HG03378 (cell line): ENCODE data around the gene WDR7.
A peak's percentile ranks its signal among the peaks of the same experiment; 100 is the strongest.

Experiments used
- ATAC-seq: cut with Tn5 transposase; IDR thresholded peaks from one replicate; pipeline ENCODE4 v1.9.1; 2021; ENCODE audit warnings: mild to moderate bottlenecking, moderate library complexity; ENCODE audit not compliant: unreplicated experiment

Gene WDR7

DNA sequence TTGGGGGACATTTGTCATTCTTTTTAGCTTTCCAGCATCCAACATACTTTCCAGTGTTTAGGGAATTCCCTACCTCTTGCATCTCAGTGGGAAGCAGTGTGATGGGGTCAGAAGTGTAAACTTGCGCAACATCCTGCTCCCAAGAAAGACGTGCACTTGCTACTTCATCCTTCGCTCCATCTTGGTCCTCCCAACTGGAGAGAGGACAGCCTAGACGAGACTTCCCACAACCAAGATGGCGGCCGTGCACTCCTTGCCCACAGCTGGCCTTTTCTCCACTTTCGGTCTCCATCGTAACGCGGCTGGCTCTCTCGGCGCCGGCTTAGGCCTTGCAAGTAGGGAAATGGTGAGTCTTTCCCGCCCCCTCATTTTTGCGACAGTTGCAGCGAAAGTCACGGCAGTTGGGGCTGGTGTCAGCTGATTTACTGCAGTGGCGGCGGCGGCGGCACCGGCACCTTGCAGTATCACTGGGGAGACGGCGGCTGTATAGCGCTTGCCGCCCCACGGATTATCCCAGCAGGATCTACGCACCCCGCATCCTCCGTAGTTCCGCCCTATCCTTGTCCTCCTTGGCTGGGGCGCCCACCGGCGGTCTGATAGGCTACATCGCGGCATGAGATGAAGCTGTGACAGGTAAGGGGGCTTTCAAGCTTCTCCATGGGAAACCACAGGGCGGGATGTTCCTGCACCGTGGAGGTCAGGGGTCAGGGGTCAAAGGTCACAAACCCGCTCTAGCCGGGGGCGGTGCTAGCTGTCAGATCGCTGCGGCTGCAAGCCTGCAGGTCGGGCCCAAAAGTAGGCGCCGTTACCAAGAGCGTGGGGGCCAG, at the start of gene WDR7:
Gene WDR7, plus strand, starts transcription at position 416 of the 827 bp plus-strand sequence. CDS start 21,157 bp downstream, outside the sequence.
- ATAC-seq = peak; percentile 94

DNA sequence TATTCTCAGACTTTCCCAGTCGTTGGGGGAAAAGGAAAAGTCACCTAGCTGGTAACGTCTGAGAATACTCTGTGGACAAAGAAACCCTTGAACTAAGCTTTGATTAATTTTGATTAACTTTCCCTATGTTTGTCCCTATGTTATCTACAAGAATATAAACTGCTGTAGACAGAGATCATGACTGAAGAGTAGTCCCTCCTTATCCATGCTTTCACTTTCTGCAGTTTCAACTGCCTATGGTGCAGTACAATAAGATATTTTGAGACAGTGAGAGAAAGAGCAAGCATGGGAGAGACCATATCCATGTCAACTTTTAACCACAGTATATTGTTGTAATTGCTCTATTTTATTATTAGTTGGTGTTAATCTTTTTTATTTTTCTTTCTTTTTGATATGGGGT, 44.5 kb upstream of the WDR7 start:
- no peak for ATAC-seq

DNA sequence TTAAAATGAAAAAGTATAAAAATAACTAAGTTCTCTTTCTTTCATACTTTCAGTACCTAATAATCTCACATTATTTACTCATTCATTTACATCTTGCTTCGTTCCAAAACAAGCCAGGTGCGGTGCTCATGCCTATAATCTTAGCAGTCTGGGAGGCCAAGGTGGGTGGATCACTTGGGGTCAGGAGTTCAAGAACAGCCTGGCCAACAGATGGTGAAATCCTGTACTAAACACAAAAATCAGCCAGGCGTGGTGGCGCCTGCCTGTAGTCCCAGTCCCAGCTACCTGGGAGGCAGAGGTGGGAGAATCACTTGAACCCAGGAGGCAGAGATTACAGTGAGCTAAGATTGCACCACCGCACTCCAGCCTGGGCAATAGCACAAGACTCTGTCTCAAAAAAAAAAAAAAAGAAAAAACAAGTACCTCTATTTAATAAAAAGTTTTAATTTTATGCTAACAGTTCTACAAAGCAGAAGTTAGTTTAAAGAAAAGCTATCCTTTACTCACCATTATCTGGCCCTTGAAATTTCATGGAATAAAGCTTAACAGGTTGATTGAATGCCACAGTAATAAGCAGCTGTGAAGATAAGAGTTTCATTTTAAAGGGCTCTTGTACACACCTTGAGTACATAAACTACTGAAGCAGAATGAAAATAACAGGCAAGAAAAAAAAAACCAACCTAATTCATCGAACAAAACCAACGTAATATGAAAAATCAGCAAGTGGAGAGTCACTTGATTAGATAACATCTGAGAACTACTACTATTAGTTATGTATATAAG, 35.2 kb upstream of the WDR7 start:
- ATAC-seq = no peak

DNA sequence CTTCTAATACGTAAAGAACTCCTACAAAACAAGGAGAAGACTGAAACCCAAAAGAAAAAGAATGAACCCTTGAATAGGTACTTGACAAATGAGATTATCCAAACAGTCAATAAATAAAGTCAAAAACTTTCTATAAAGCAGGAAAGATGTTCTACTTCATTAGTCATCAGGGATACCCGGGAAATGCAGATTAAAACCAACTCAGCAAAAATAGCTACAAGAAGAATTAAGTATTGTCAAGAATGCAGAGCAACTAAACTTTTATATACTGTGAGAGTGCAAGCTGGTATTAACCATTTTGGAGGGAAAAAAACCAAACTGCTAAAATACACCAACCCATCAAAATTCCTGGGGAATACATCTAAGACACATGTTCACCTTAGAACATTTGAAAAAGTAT, 23.2 kb upstream of the WDR7 start:
- no peak for ATAC-seq

DNA sequence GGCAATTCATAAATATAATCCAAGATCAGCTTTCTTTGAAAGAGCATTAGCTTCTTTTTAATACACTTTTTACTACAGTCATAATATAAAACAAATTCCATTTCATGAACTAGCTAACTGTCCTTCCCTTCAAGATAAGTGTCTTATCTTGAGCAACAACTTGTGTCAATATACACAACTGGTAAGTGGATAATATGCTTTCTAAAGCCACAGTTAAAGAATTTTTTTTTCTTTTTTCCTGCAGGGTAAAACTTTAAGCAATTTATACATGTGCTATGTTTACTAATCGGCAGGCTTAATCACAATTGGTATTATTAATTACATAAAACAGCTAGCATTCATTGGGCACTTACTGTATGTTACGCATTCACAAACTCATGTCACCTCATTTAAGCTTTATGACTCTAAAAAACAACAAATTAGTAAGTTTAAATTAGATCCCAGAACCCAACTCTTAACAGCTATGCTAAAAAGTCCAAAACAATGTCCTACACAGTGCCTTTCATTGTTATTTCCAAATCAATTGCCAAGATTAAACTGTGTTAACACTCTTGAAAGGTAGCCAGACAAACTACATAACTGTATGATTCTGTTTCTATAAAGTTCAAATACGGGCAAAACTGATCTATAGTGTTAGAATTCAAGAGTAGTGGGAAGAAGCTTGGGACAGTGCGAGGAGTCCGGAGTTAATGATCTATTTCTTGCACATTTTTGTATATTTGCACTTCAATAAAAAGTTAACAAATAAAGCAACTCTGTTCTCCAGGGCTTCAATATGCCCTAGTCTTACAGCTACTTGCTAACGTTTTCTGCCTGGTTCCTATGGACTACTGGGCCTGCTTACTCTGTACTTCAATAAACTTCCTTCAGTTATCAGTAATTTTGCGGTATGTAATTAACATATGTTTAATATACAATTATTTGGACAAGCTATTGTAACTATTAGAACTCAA, 18.8 kb upstream of the WDR7 start:
- no peak for ATAC-seq

DNA sequence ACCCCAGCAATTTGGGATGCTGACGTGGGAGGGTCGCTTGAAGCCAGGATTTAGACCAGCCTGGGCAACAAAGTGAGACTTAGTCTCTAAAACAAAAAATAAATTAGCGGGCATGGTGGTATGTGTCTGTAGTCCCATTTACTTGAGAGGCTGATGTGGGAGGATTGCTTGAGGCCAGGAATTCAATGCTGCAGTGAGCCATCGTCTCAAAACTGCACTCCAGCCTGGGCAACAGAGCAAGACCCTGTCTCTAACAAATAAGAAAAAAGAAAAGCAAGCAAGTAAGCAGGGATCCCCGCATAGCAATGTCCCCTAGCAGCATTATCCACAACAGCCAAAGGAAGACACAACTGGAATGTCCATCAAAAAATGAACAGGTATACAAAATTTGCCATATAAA, 16.2 kb upstream of the WDR7 start:
- no peak for ATAC-seq

DNA sequence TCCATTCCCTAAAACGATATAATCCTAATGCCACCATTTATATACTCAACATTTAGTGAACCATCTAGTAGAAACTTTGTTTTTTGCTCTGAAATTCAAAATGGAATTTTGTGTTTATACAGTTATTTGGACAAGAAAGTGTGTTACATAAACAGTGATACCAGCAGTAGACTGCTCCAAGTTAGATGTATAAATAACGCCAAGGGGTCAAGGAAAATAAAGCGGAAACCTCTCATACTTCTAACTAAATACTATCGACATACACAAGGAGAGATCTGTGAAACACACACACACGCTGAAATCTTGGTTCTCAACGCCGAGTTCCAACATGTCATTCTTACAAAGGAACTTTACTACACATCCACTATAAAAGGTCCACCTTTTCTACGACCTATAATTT, 14.0 kb upstream of the WDR7 start:
- ATAC-seq = no peak

DNA sequence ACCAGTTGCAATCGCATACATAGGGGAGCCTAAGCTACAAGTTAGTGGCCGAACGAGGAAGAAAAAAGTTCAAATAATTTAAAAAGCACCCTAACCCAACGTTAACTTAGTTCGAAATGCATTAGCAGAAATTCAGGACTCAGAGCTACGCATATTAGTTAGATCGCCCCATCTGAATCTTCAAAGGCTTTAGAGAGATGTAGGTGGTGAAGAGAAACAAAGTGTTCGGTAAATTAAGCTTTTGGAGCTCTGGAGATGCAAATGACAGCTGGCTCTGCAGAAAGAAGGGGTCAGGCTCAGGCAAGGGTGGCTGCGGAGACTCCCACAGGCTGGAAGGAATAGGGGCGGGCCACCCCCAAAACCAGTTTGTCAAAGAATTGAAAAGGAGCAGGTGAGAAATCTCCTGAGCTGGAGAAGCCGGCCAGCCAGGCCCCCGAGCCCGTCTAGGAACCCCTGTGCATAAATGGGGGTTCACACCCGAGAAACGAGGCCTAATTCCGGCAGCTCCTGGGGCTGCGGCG, 13.4 kb upstream of the WDR7 start:
- peak; percentile 14 for ATAC-seq

DNA sequence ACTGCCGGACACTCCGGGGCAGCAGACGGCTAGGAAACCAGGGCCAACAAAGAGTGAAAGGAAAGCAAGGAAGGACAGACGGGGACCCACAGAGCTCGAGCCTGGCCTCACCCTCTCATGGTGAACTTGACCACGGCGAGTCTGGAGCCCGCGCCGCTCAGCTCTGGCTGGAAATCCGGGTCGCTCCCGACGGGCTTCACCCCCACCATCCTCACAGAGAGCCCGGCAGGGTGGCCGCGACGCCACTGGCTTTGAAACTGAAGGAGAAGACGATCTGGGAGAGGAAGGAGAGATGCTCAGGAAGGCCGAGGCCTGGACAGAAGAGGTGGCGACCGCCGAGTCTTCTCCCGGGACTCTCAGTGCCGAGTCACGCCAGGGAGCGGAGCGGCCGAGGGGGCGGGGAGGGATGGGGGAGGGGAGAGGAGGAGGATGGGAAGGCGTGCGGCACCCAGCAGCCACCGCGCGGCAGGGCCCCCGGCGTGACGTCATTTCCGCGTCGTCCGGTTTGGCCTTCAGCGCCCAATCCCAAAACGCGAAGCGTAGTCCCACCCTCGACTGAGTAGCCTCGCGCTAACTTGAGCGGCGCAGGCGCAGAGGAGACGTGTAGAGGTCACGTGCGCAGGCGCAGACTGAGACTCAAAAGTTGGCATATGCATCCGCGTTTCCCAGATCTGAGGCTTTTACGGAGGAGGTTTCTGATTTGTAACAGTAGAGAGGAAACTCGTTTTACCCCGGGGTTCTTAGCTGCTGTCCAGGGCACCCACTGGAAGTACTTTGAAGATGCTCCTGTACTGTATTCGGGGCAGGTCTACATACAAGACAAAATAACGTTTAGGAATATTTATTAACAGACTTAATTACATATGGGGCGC, 12.7 kb upstream of the WDR7 start, which contains the start of gene TXNL1:
Gene TXNL1, minus strand, starts transcription at position 361 of the 872 bp plus-strand sequence. Its CDS starts 152 bp downstream, at position 209.
- peak; percentile 92 for ATAC-seq

DNA sequence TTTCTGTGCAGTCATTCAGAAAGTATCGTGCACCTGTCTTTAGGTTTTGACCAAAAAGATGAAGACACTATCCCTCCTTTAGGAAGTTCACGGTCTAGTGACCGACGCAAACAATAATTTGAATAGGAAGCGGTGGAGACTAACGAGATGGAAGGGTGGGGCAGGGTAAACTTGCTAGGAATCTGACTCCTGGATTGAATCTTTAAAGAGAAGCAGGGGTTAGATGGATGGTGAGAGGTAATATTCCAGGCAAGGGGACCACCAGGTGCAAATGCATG, 12.1 kb upstream of the WDR7 start:
- no peak for ATAC-seq

DNA sequence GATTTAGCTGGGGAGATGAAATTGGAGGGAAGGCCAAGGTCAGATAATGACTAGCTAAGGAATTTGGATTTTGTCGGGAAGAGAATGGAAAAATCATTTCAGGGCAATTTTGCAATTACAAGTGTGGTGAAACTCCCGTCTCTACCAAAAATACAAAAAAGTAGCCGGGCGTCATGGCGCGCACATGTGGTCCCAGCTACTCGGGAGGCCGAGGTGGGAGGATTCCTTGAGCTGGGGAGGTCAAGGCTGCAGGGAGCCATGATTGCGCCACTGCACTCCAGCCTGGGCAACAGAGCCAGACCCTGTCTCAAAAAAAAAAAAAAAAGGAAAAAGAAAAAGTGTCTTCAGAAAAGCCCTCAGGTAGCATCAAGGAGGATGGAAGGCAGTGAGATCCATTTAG, 11.6 kb upstream of the WDR7 start:
- no peak for ATAC-seq

DNA sequence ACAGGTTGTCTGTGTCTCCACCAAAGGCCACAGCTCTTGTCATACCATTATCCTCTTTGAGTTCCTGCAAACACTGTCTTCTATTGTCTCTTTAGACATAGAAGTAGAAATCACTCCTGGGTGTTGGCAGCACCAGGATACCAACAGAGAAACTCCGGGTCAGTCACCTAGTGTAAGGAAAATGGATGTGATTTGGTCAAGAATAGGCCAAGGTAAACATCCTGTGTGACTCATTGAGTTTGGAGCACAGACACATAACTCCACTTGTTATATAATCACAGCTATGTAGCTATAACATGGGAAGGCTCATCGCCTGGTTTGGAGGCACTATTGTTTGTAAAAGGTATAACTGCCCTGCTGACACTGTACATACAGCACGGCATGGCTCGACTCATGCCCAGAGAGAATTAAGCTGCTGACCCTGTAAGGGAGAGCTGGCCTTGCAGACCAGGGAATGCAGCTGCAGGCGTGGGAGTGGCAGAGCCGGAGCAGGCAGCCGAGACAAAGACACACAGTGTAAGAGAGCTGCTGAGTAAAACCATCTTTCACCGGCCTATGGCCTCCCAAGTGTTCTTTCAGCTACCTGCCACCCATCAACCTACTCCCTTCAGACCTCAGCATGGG, 9.3 kb upstream of the WDR7 start:
- no peak for ATAC-seq

DNA sequence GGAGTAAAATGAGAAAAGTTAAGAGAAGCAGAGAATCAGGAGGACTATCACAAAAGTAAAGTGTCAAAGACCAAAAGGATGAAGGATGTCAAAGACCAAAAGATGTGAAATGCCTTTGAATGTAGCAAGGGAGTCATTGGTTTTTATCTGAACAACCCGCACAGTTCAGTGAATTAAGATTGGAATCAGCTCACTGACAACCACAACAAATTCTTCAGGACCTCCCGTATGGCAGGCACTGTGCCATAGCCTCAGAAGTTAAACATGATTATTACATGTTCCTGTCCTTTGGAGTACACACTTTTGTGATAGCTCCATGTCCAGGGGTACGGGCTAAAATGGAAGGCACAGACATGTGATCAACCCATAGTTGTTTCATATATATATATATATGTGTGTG, 7.8 kb upstream of the WDR7 start:
- no peak for ATAC-seq

DNA sequence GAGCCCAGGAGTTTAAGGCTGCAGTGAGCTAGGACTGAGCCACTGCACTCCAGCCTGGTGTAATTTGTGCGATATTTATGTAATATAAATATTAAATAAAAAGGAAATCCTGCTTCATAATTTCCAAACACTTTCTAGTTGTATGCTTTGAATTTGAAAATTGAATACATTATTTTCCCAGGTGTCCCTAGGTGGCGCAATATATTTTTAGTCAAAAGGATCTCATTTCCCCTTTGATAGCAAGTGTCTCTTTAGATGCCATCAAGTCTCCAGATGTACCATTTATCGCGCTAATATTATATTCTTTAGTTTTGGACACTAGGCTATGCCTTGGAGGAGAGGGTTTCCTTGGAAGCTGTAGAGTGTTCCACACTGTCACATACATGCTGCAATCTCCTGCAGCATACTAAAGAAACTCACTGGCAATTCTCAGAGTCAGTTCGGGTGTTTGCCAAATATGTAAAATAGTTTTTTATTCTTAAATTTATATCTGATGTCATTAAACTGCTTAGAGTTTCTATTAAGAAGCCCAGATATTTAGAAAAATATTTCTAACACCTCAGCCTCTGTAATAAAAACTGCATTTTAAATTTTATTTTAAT, 5.6 kb upstream of the WDR7 start:
- no peak for ATAC-seq

DNA sequence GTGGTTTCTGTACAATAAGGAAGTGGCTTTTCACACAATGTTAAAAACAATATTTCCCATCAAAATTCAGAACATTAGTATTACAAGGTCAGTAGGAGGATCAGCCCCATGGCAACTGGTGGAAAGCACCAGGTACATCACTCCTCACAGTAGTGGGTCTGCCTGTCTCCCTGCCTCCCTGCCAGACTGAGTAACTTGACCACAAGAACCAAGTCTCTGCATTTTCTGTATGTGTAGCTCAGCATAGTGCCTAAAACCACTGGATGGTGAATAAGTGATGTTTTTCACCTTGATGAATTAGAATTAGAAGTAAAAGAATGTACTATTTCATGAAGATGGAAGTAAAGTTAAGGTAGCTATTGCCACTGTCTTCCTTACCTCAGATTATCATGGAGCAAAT, 4.1 kb upstream of the WDR7 start:
- ATAC-seq = peak; percentile 25

DNA sequence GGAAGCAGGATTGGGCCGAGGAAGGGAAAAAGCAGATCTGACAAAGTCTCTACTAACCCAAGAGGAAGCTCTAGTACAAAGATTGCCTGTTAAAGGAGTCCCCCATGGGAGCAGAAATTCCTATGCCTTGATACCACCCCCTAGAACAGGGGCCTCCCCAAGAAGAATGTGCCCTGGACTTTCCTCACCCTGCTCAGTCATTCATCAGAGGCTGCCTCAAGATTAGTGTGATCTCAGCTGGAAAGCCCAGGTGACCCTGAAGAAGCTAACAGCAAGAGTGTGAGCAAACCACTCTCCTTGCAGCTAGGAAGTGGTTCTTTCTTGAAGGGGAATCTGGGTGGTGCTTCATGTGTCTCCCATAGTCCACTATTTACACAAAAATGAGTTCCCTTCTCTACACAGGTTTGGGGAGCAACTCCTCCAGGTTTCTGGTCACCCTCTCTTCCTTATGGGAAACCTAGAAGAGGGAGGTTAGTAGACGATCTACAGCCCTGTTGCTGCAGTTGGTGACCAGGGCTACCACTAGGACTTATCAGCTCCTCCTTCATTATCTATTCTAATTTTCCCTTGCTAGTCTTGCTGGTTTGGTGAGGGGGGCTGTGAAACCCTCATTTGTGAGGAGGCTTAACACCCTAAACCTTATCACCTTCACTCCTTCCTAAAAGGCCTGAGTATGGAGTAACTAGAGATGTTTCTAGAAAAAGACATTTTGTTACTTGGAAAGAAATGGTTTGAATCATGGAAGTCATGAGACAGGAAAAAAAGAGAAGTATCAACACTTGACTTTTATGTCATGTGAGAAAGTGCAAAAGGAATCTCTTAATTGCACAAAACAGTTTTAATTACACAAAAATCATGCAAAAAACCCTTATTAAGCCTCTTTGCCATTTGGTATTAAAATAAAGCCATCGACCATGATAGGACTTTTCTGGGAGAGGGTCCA, 2.9 kb upstream of the WDR7 start:
- no peak for ATAC-seq

DNA sequence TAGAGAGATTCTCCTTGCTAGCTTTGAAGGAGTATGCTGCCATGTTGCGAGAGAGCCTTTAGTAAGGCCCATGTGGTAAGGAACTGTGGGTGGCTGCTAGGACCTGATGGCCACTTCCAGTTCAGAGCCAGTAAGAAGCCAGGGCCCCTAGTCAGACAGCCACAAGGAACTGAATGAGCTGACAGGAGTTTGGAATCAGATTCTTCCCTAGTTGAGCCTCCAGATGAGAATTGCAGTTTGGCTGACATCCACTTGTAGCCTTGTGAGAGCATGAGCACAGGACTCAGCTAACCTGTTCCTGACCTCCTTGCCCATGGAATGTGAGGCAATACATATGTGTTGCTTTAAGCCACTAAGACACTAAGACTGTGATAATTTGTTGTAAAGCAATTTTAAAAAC, 1.2 kb upstream of the WDR7 start:
- ATAC-seq = no peak

DNA sequence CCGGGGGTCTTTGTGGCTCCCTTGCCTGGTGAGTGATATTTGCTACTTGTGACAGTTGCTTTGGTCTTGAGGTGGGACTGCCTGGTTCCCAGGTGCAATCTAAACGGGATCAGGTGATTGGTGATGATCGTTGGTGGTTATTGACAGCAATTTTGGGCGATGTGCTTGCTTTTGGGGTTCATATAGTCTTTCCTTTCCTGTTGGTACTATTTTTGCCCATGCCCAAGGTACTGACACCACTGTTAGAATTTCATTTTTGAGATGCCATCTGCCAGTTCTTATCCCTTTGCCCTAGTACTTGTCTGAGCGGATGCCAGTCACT, 573 bp downstream of the WDR7 start:
- no peak for ATAC-seq
